CD14-positive monocyte (primary cell): ENCODE data around the gene FSCN2. TPM values are rescaled to one million over a fixed set of nuclear protein-coding genes. Genes with fewer than 3 reads are reported as not detected.

Experiments used
- DNase-seq, 3 donors: peaks; one replicate each; pipeline ENCODE4 v3.0.0-alpha.2; 2011 to 2022
- H2AFZ ChIP-seq: 2 replicates; pipeline ENCODE4 v1.6.0; 2012; ENCODE audit warnings: mild to moderate bottlenecking, low read depth, low read length, inconsistent platforms; ENCODE audit not compliant: insufficient read depth, poor library complexity, severe bottlenecking
- H3K27ac ChIP-seq, 2 donors: 1 replicate in 1 of 2; 2 replicates in 1 of 2; pipeline ENCODE4 v1.5.1; 2012 to 2013; ENCODE audit warnings: low read length in 2 of 2, control low read depth in 1 of 2, inconsistent platforms in 1 of 2, low read depth in 1 of 2, mild to moderate bottlenecking in 1 of 2
- H3K27me3 ChIP-seq, 2 donors: one replicate each; pipeline versions ENCODE4 v1.6.0 to v1.6.1; 2011 to 2013; ENCODE audit warnings: low read length in 2 of 2; ENCODE audit not compliant: control insufficient read depth in 2 of 2, insufficient read depth in 2 of 2
- H3K36me3 ChIP-seq, 2 donors: replicated peaks in 1 of 2; 1 replicate in 1 of 2; 2 replicates in 1 of 2; pipeline versions ENCODE4 v1.5.1 to v1.6.1; 2012 to 2013; ENCODE audit warnings: low read length in 2 of 2, control low read depth in 1 of 2, inconsistent platforms in 1 of 2, mild to moderate bottlenecking in 1 of 2; ENCODE audit not compliant: insufficient read depth in 2 of 2, control insufficient read depth in 1 of 2
- H3K4me1 ChIP-seq, 2 donors: 1 replicate in 1 of 2; 2 replicates in 1 of 2; pipeline versions ENCODE4 v1.5.1 to v1.6.1; 2012 to 2013; ENCODE audit warnings: low read length in 2 of 2, control low read depth in 1 of 2, inconsistent platforms in 1 of 2, mild to moderate bottlenecking in 1 of 2, moderate library complexity in 1 of 2; ENCODE audit not compliant: insufficient read depth in 2 of 2, control insufficient read depth in 1 of 2
- H3K4me2 ChIP-seq: replicated peaks from 2 replicates; pipeline ENCODE3; 2012; ENCODE audit warnings: low read length, moderate library complexity, mild to moderate bottlenecking; ENCODE audit not compliant: poor library complexity, severe bottlenecking; ENCODE audit errors: extremely low read depth
- H3K4me3 ChIP-seq, 3 experiments: fragments of 200-600 bp in 1 of 3; sonication (generic) in 1 of 3; replicated peaks in 1 of 3; 1 replicate in 2 of 3; 2 replicates in 1 of 3; pipeline ENCODE4 v1.5.1; 2011 to 2013; ENCODE audit warnings: low read length in 3 of 3, mild to moderate bottlenecking in 3 of 3, control low read depth in 2 of 3, low read depth in 2 of 3, inconsistent platforms in 1 of 3, moderate library complexity in 1 of 3
- H3K79me2 ChIP-seq: 2 replicates; pipeline ENCODE4 v1.6.0; 2012; ENCODE audit warnings: mild to moderate bottlenecking, control low read depth, inconsistent platforms, low read length, moderate library complexity; ENCODE audit not compliant: insufficient read depth
- H3K9ac ChIP-seq: 2 replicates; pipeline ENCODE4 v1.6.0; 2017; ENCODE audit warnings: low read length, mild to moderate bottlenecking; ENCODE audit not compliant: insufficient read depth, poor library complexity, severe bottlenecking
- H3K9me3 ChIP-seq, 2 donors: replicated peaks in 1 of 2; 1 replicate in 1 of 2; 2 replicates in 1 of 2; pipeline versions ENCODE4 v1.5.1 to v1.6.1; 2012 to 2013; ENCODE audit warnings: low read length in 2 of 2, control low read depth in 1 of 2; ENCODE audit not compliant: control insufficient read depth in 1 of 2, insufficient read depth in 1 of 2
- H4K20me1 ChIP-seq: 2 replicates; pipeline ENCODE4 v1.6.0; 2012; ENCODE audit warnings: mild to moderate bottlenecking, low read length, control low read depth, moderate library complexity; ENCODE audit not compliant: insufficient read depth
- H3K27ac Mint-ChIP-seq, 7 donors: one replicate each; pipeline ENCODE4 v1.8.0; 2020; ENCODE audit warnings: mild to moderate bottlenecking in 7 of 7, mixed read lengths in 7 of 7, moderate library complexity in 6 of 7, inconsistent platforms in 2 of 7
- H3K27me3 Mint-ChIP-seq, 3 donors: one replicate each; pipeline ENCODE4 v1.8.0; 2021 to 2022; ENCODE audit warnings: low read depth in 3 of 3, mild to moderate bottlenecking in 3 of 3, mixed read lengths in 3 of 3, moderate library complexity in 3 of 3, inconsistent platforms in 1 of 3
- H3K36me3 Mint-ChIP-seq, 2 donors: one replicate each; pipeline ENCODE4 v1.8.0; 2020; ENCODE audit warnings: mixed read lengths in 2 of 2, inconsistent platforms in 1 of 2, mild to moderate bottlenecking in 1 of 2
- H3K4me1 Mint-ChIP-seq: one replicate; pipeline ENCODE4 v1.8.0; 2020; ENCODE audit warnings: mild to moderate bottlenecking, mixed read lengths
- H3K4me3 Mint-ChIP-seq, 2 donors: one replicate each; pipeline ENCODE4 v1.8.0; 2020; ENCODE audit warnings: mild to moderate bottlenecking in 2 of 2, mixed read lengths in 2 of 2, moderate library complexity in 1 of 2
- H3K9me3 Mint-ChIP-seq, 7 donors: one replicate each; pipeline ENCODE4 v1.8.0; 2020 to 2022; ENCODE audit warnings: mixed read lengths in 7 of 7, mild to moderate bottlenecking in 6 of 7, moderate library complexity in 6 of 7, inconsistent platforms in 2 of 7
- WGBS: methylation state at CpG from one replicate; pipeline ENCODE4 v1.1.5; 2013; ENCODE audit warnings: missing lambda C conversion rate; ENCODE audit not compliant: insufficient coverage; 5-methylcytosine and 5-hydroxymethylcytosine counted together
- intact Hi-C, 2 donors: fragments of 100-400 bp; cut with micrococcal nuclease; formaldehyde crosslinking; loops; one replicate each; pipeline versions ENCODE4 v1.15.0 to v1.15.1; 2023
- polyA plus RNA-seq, 3 donors: library from polyadenylated mRNA; depleted of rRNA in 1 of 3; unstranded in 2 of 3; stranded (reverse) in 1 of 3; fragments of 300-500 nt in 2 of 3; fragments of >200 nt in 1 of 3; fragmentation: Illumina TruSeq in 2 of 3; gene quantifications; 1 replicate in 2 of 3; 2 replicates in 1 of 3; pipeline ENCODE4 v1.2.3, GENCODE V29; 2012 to 2021
- TF ChIP-seq, protein P1 (sequence below): fragments of 200-600 bp; IDR thresholded peaks from one replicate; pipeline ENCODE4 v1.8.0; 2022; ENCODE audit warnings: antibody characterized with exemption, mild to moderate bottlenecking

FSCN2 gene
- polyA plus RNA-seq, 3 donors: 0.07 TPM; not detected in 2

DNA sequence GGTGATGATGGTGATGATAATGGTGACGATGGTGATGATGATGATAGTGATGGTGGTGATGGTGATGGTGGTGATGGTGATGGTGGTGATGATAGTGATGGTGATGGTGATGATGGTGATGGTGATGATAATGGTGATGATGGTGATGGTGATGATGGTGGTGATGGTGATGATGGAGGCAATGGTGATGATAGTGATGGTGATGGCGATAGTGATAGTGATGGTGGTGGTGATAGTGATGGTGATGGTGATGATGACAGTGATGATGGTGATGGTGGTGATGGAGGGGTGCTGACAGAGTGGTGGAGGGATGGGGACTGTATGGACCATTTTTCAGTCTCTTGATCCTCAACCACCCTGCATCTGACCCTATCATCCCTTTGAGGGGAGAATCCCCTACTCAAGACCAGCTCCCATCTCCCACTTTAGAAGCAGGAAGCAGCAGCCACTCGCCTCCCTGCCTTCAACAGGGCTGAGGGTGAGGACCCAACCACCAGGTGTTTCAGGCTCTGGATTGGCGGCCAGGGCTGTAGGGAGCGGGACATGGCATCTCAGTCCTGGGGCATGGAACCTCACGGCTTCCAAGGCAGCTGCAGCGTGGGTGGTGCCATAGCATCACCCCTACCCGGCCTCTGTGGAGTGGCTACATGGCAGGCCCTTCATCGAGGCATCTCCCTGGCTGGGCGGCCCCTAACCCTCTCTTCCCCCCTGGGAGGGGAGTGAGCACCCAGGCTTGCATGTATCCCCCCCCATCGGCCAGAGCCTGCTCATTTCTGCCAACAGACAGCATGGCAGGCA lies 4.5 kb downstream of the FSCN2 start:
- intact Hi-C loops: no loop called here
- H3K79me2 ChIP-seq: no peaks in the 10 kb centered on the region
- peaks cover 9 to 62% of the 10 kb centered on the region in 2 donors for H3K27me3 ChIP-seq

DNA sequence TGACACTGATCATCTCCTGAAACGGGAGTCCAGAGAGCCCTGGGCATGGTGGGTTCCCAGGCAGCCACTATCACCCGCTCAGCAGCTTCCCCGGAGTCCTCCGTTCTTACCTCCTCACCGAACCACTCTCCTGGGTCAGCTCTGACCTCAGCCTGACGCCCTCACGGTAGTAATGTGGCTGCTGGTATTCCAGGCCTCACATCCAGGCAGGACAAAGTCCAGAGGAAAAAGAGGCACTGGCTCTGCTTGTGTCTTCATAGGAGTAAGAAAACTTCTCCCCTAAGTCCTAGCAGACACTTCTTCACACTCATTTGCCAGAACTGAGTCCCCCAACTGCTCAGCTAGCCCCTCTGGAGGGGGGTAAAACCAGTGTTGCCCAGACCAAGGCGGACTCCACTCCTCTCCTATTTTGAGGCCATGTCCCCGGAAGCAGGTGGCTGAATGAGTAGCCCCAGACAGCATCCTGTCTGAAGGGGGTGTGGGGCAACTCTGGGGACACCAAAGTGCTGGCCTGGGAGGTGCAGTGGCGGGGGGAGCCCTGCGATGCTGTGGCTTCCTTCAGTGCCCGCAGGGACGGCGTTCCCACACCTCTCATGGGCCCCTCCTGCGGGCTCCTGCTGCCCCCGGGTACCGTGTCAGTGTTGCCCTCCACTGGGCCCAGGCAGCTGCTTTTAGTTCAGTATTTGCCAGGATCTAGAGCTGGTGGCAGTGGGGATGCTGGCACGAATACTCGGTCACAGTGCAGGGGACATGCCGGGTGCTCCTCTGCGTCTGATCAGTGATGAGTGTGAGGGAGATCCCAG lies 5.4 kb downstream of the FSCN2 start:
- H3K9me3 ChIP-seq: peaks cover 0 to 16% of the 10 kb centered on the region in 2 donors
- H3K79me2 ChIP-seq: no peaks in the 10 kb centered on the region
- no peak overlapping the region for H3K4me2 ChIP-seq
- intact Hi-C loops: no loop called here
- no peak overlapping the region for H3K27ac ChIP-seq
- TF ChIP-seq, protein P1, sequence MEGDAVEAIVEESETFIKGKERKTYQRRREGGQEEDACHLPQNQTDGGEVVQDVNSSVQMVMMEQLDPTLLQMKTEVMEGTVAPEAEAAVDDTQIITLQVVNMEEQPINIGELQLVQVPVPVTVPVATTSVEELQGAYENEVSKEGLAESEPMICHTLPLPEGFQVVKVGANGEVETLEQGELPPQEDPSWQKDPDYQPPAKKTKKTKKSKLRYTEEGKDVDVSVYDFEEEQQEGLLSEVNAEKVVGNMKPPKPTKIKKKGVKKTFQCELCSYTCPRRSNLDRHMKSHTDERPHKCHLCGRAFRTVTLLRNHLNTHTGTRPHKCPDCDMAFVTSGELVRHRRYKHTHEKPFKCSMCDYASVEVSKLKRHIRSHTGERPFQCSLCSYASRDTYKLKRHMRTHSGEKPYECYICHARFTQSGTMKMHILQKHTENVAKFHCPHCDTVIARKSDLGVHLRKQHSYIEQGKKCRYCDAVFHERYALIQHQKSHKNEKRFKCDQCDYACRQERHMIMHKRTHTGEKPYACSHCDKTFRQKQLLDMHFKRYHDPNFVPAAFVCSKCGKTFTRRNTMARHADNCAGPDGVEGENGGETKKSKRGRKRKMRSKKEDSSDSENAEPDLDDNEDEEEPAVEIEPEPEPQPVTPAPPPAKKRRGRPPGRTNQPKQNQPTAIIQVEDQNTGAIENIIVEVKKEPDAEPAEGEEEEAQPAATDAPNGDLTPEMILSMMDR: no peak
- H3K4me3 ChIP-seq: no peak overlapping the region
- Mint-ChIP-seq H3K4me3 (no peak overlapping the region), H3K27ac (no peak overlapping the region), H3K4me1 (peaks cover 11% of the 10 kb centered on the region), H3K9me3 (peaks cover 0 to 6% (median 2%) of the 10 kb centered on the region in 7 donors), H3K36me3 (peaks cover 10 to 11% of the 10 kb centered on the region in 2 donors), H3K27me3 (peaks cover 41 to 65% (median 49%) of the 10 kb centered on the region in 3 donors)
- H3K4me1 ChIP-seq: peaks cover 7 to 12% of the 10 kb centered on the region in 2 donors
- no peak for DNase-seq
- 59% methylated on average over 21 of the region's 21 CpGs for WGBS
- no peak overlapping the region for H2AFZ ChIP-seq
- H3K36me3 ChIP-seq: peaks cover 2 to 7% of the 10 kb centered on the region in 2 donors
- H3K27me3 ChIP-seq: peaks cover 9 to 61% of the 10 kb centered on the region in 2 donors
- peaks cover 13% of the 10 kb centered on the region for H4K20me1 ChIP-seq
- H3K9ac ChIP-seq: no peak overlapping the region

More for the DNA sequence above, 4.5 kb downstream of the FSCN2 start:
- peaks cover 1 to 3% of the 10 kb centered on the region in 2 donors for H3K36me3 Mint-ChIP-seq
- peaks cover 7 to 11% of the 10 kb centered on the region in 2 donors for H3K4me1 ChIP-seq
- peaks cover 35 to 66% (median 46%) of the 10 kb centered on the region in 3 donors for H3K27me3 Mint-ChIP-seq
- H3K9me3 Mint-ChIP-seq: peaks cover 0 to 6% (median 2%) of the 10 kb centered on the region in 7 donors
- TF ChIP-seq, protein P1: no peak
- no peak overlapping the region for H3K9ac ChIP-seq
- H3K4me3 Mint-ChIP-seq: no peak overlapping the region
- no peaks in the 10 kb centered on the region for H3K36me3 ChIP-seq
- 97% methylated on average over 9 of the region's 11 CpGs for WGBS
- H3K4me1 Mint-ChIP-seq: peaks cover 10% of the 10 kb centered on the region
- H2AFZ ChIP-seq: no peak overlapping the region
- peaks cover 0 to 15% of the 10 kb centered on the region in 2 donors for H3K9me3 ChIP-seq
- H3K27ac ChIP-seq: no peak overlapping the region
- no peak for DNase-seq
- no peak overlapping the region for H3K27ac Mint-ChIP-seq
- H4K20me1 ChIP-seq: peaks cover 9% of the 10 kb centered on the region
- no peak overlapping the region for H3K4me2 ChIP-seq
- no peak overlapping the region for H3K4me3 ChIP-seq
